ENCODE results near the gene EXOC1L.

EXOC1L gene, protein sequence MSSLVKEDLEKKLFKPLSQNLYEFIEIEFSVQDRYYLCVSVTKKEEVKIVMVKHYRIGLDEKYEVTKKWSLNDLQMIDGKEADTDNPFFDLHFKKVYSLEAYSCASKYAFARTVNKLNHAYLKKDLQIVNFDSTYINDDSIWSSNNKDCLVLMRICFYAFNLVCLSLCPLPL

GRCh38 chr4:55819634-55820033 is at the start of gene EXOC1L:
TSS of gene EXOC1L (plus strand) at chr4:55819790. CDS start at chr4:55820027, 237 bp downstream.
- DNase-seq (ENCODE audit: low read depth), result no peak

- no peak for DNase-seq (ENCODE audit: low read depth)
Observed at GRCh38 chr4:55770662-55771061, 48.9 kb upstream of the EXOC1L start.

- DNase-seq (ENCODE audit: low read depth), result no peak
Observed at GRCh38 chr4:55781341-55781740, 38.2 kb upstream of the EXOC1L start.

DNA sequence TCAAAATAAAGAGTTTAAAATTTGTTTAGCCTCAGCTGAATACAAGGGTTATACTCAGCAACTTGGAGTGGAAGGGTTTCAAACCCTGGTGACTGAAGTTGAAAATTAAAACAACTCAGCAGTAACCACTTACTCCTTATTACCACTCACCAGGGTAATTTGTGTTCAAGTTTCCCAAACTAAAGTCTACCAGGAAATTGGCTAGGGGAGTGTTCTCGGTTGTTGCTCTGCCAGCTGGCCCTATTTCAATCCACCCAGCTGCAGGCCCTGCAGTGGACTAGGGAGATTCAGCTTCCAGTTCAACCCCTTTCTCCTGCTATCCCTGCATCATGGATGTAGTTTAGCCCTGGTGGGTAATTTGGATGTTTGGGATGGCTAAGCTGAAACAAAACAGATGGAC is 37.8 kb upstream of the EXOC1L start:
- no peak for DNase-seq (ENCODE audit: low read depth)

DNA sequence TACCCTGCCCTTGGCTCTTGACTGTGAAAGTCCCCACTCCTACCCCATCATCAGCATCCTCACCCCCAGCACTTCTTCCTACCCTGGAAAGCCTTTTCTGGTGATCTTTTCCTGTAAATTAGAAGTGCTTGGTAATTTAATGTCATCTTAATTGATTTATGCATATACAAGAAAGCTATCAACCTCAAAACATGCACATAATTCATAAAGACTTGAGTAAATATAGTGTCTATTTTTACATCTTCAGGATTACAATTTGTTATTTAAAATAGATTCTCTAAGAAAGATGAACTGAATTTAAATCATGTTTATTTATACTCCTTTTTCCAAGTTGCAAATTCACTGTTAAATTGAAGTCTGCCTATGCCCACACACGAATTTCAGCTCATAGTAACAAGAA is 36.0 kb upstream of the EXOC1L start:
- no peak for DNase-seq (ENCODE audit: low read depth)

DNA sequence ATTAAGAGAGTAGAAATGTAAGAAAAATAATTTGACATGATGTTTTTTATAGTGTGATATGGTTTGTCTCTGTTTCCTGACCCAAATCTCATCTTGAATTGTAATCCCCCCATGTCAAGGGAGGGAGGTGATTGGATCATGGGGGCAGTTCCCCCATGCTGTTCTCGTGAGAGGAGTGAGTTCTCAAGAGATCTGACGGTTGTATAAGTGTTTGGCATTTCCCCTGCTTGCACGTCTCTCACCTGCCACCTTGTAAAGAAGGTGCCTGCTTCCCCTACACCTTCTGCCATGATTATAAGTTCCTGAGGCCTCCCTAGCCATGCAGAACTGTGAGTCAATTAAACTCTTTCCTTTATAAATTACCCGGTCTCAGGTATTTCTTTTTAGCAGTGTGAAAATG is 34.8 kb upstream of the EXOC1L start:
- DNase-seq (ENCODE audit: low read depth), result no peak

DNA sequence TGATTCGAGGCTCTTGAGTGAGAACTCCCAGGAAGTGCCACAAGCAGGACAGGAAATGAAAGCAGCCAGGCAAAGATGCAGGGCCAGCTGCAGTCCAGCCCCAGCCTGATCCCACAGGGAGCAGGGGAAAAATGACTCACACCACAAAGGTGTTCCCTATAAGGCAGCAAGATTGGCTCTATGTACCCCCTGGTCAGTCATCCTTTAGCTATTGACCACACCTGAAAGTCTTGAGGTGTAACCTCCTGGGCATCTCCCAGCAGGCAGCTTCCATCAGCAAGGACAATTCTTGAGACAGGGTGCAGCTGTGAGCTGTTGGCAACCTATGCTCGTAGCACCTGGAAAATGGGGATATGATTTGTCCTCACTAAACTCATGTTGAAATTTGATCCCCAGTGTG is 27.9 kb upstream of the EXOC1L start:
- DNase-seq (ENCODE audit: low read depth), result no peak

- no peak for DNase-seq (ENCODE audit: low read depth)
Observed at GRCh38 chr4:55793479-55793878, 26.1 kb upstream of the EXOC1L start.

- DNase-seq (ENCODE audit: low read depth), result no peak
Observed at GRCh38 chr4:55794053-55794452, 25.5 kb upstream of the EXOC1L start.

DNA sequence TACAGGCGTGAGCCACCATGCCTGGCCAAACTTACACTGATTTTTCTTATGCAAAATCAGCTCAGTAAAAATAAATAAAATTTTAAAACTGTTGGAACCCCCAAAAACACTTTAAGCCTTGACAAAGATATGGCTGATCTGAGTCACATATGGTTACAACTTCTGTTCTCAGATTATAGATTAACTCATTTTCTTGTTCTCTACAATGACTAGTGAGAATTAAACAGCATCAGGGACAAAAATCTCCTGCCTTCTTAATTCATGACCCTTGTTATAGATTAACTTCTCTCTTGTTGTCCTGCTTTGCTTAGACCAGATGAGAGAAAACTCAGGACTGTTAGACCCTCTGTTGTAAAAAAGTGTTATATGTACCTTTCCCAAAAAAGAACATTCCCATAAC is 24.2 kb upstream of the EXOC1L start:
- no peak for DNase-seq (ENCODE audit: low read depth)

- DNase-seq (ENCODE audit: low read depth), result no peak
Observed at GRCh38 chr4:55801498-55801897, 18.1 kb upstream of the EXOC1L start.

DNA sequence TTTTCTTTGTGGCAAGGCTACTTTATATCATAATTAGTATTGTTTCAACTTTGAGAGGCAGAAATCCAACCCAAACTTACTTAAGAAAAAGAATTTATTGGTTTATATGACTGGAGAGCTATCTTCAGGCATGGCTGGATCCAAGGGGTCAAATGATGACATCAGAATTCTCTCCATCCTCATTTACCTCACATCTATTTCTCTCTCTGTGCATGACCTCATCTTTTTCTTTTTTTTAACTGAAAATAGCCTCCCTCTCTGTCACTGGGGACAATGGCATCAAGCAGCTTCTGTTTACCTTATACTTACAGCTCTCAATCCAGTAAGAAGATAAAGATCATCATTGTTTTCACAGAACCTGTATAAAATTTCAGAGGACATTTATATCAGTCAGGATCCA is 12.0 kb upstream of the EXOC1L start:
- no peak for DNase-seq (ENCODE audit: low read depth)

GRCh38 chr4:55808186-55808585 is 11.4 kb upstream of the EXOC1L start:
- DNase-seq (ENCODE audit: low read depth), result no peak

DNA sequence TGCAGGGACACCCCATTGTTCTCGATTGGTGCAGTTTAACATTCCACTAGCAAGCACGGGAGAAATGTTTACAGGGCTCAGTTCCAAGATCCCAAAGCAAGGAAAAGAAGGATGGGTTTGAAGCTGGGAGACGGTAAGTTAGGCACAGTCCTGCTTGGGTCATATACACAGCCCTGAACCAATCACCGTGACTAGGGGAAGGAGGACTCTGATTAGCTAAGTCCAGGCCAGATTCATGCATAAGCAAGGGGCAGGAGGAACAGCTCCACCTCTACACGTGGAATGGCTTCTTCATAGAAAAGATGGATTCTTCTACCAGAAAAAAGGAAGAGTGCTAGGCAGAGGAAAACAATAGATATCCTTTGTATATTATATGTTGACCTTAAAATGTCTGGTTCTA is 11.0 kb upstream of the EXOC1L start:
- DNase-seq (ENCODE audit: low read depth), result no peak

DNA sequence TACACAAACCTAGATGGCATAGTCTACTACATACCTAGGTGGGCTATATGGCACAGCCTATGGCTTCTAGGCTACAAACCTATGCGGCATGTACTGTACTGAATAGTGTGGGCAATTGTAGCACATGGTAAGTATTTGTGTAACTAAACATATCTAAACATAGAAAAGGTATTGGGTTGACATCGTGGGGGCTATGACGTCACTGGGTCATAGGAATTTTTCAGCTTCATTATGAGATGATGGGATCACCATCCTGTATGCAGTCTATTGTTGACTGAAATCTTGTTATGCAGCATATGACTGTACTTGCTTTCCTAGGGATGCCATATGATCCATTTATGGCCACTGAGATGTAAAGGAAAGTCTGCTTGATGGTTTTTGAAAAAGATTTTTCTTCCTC is 1.9 kb upstream of the EXOC1L start:
- no peak for DNase-seq (ENCODE audit: low read depth)

DNA sequence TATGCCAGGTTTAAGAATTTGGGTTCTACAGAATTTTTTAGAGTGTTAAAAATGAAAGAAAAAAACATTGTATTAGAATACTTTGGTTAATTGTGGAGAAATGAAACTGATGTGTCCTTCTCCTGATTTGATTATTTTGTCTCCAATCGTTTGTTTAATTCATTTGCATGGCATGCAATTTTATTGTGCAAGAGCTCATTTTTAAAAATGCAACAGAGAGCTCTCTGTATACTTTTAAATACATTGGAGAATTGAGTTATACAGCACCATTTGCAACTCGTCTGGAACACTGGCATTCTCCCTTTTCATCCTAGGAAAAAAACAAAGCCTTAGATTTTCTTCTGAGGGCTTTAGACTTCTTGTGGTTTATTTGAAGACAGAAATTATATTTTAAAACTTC is 689 bp downstream of the EXOC1L start:
- no peak for DNase-seq (ENCODE audit: low read depth)

GRCh38 chr4:55822329-55822728 is 2.7 kb downstream of the EXOC1L start:
- DNase-seq (ENCODE audit: low read depth), result no peak

- DNase-seq (ENCODE audit: low read depth), result no peak
Observed at GRCh38 chr4:55824865-55825264, 5.3 kb downstream of the EXOC1L start.

DNA sequence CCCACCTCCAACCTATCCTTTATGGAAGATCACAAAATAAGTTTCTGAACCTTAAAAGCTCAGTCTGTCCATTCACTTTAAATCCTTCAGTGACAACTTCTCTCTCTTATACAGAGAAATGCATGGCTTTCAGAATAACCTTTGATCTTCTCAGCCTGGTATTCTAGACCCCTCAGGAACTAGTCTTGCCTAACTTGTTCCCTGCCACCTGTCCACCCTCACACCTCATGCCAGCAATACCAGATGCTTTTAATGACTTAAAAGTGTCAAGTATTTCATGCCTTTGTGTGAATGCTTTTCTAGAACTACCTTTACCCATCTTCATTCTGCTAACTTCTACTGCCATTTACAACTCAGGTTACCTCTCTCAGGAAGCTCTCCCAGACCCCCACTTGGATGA is 7.4 kb downstream of the EXOC1L start:
- no peak for DNase-seq (ENCODE audit: low read depth)

DNA sequence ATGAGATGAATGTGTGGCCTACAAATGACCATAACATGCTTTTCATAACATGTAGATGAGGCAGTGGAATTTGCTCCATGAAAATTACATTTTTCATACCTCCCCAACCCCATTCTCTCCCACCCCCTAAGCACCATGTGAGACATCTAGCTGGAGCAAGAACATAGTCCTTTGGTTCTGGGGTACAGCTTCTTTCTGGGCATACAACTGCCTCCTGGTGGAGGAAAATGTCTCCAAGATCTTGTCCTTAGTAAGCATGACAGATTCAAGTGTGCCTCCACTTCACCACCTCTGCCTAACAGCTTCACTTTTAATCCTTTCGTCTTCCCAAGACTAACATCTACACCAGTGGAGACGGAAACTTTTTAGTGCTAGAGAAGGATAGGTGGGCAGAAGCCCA is 8.0 kb downstream of the EXOC1L start:
- DNase-seq (ENCODE audit: low read depth), result no peak

GRCh38 chr4:55830048-55830447 is 10.5 kb downstream of the EXOC1L start:
- no peak for DNase-seq (ENCODE audit: low read depth)

- DNase-seq (ENCODE audit: low read depth), result no peak
Observed at GRCh38 chr4:55830716-55831115, 11.1 kb downstream of the EXOC1L start.

DNA sequence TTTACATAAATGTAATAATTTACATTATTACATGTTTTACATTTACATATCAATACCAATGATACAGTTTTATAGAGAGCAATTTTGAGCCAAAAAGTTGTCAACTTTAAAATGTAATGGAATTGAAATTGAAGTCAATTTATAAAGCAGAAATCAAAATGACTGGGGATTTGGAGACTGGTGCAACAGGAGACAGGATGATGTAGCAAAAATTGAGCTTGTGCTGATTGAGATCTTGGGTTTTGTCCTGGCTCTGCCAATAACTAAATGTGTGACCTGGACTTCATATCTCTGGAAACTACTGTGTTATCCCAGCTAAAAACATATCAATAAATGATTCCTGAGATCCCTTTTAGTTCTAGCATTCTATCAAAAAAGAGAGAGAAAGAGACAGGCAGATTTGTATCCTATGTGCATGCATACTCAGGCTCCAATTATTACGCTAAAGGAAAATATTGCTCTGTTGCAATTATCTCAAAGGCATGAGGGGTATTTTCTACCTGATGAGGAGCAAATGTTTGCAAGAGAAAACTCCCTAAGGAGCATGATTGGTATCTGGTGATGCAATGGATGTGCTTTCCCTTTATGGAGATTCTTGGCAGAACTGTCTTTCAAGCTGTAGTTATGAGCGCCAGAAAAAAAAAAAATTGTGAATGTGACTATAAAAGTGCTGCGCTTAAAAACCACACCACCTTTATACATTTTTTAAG is 14.7 kb downstream of the EXOC1L start:
- DNase-seq (ENCODE audit: low read depth), result no peak

- no peak for DNase-seq (ENCODE audit: low read depth)
Observed at GRCh38 chr4:55837903-55838302, 18.3 kb downstream of the EXOC1L start.

Data from stimulated activated CD8-positive, alpha-beta memory T cell treated with anti-CD3 and anti-CD28 coated beads, Interleukin-15, amount 100 ng/mL, for 1 hour (primary cell).